Measurements from ENCODE around the gene TXLNG. TPM values are rescaled to one million over a fixed set of nuclear protein-coding genes. Genes with fewer than 3 reads are reported as not detected.
"Not testable (repeated sequence)": the region's sequence is repeated elsewhere in the genome, so short reads cannot be mapped to it uniquely, and the experiment has no call there.

The TXLNG gene
- total and polyA plus RNA-seq, 8 donors, result 4.7 to 11.3 (median 5.8) TPM

GRCh38 chrX:16756724-16757123 is 29.5 kb upstream of the TXLNG start:
- no peaks in the 10 kb centered on the region for H3K9me3 ChIP-seq
- no peak for FAIRE-seq

DNA sequence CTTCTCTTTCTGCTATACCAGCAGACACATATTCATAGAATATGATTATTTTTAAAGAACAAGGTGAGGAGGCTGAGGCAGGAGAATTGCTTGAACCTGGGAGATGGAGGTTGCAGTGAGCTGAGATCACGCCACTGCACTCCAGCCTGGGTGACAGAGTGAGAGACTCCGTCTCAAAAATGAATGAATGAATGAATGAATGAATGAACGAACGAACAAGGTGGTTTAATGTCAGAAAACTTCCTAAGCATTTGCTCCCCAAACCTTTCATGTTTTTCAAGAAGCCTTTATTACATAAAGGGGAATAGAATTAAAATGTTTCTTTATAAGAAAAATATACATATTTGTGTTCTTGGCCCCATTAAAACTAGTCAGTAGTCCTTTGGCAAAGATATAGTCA is 24.8 kb upstream of the TXLNG start:
- FAIRE-seq, result not testable (repeated sequence)

More at GRCh38 chrX:16756724-16757123, 29.5 kb upstream of the TXLNG start:
- Histone ChIP-seq H3K27ac (no peak overlapping the region), H3K4me3 (no peak overlapping the region), H3K36me3 (peaks cover 0 to 33% (median 13%) of the 10 kb centered on the region in 3 donors), H3K4me1 (no peaks in the 10 kb centered on the region), H3K27me3 (no peaks in the 10 kb centered on the region)
- no peak for TF ChIP-seq CTCF (IDR thresholded peaks at IDR 0.05)
- WGBS, 2 donors, result 92% methylated on average over 4 of the region's 4 CpGs
- DNase-seq (no peak), ATAC-seq (no peak)
- intact Hi-C loops (cut with DNase I), result no loop called here

GRCh38 chrX:16762579-16762978 is 23.7 kb upstream of the TXLNG start:
- DNase-seq (no peak), FAIRE-seq (no peak), ATAC-seq (no peak)
- Histone ChIP-seq H3K36me3 (peaks cover 0 to 22% (median 10%) of the 10 kb centered on the region in 3 donors), H3K9me3 (no peaks in the 10 kb centered on the region), H3K4me1 (no peaks in the 10 kb centered on the region), H3K27me3 (peaks cover 0 to 8% (median 0%) of the 10 kb centered on the region in 4 donors), H3K27ac (no peak overlapping the region), H3K4me3 (no peak overlapping the region)
- TF ChIP-seq CTCF (IDR thresholded peaks at IDR 0.05), result no peak
- intact Hi-C loops (cut with DNase I), result no loop called here
- WGBS, 2 donors, result 92 to 96% methylated on average over 1 of the region's 1 CpG

More for the DNA sequence above, 24.8 kb upstream of the TXLNG start:
- H3K27me3 ChIP-seq; DNase-seq; H3K4me3 ChIP-seq; H3K4me1 ChIP-seq; ATAC-seq; H3K27ac ChIP-seq; intact Hi-C loops (cut with DNase I); H3K9me3 ChIP-seq: not testable (repeated sequence)
- 76 to 88% methylated on average over 4 of the region's 4 CpGs for WGBS, 2 donors
- H3K36me3 ChIP-seq, result peaks cover 0 to 22% (median 10%) of the 10 kb centered on the region in 3 donors

DNA sequence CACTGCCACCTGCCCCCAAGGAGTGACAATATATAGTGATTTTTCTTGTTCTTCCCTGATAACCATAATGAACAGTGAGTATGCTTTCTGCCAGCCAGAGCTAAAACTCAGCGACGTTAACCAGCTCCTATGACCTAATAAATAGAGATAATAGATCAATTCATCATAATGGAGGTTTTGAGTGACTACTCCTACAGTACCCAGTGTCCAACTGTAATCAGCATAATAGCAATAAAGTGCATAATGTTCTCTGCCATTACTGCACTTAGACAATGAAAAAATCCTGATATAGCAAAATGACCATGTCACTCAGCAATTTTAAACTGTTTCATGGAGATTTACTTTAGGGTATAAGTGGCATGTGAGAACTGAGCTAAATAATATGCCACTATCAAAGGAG is 20.7 kb upstream of the TXLNG start:
- FAIRE-seq (no peak), DNase-seq (no peak), ATAC-seq (no peak)
- TF ChIP-seq CTCF (IDR thresholded peaks at IDR 0.05), result no peak
- H3K27me3 ChIP-seq, result peaks cover 0 to 8% (median 0%) of the 10 kb centered on the region in 4 donors
- H3K36me3 ChIP-seq, result no peaks in the 10 kb centered on the region
- no peak overlapping the region for H3K27ac ChIP-seq
- intact Hi-C loops (cut with DNase I), result no loop called here
- no peak overlapping the region for H3K4me3 ChIP-seq
- 8 to 35% methylated on average over 2 of the region's 2 CpGs for WGBS, 2 donors
- no peaks in the 10 kb centered on the region for H3K4me1 ChIP-seq
- H3K9me3 ChIP-seq, result no peaks in the 10 kb centered on the region

DNA sequence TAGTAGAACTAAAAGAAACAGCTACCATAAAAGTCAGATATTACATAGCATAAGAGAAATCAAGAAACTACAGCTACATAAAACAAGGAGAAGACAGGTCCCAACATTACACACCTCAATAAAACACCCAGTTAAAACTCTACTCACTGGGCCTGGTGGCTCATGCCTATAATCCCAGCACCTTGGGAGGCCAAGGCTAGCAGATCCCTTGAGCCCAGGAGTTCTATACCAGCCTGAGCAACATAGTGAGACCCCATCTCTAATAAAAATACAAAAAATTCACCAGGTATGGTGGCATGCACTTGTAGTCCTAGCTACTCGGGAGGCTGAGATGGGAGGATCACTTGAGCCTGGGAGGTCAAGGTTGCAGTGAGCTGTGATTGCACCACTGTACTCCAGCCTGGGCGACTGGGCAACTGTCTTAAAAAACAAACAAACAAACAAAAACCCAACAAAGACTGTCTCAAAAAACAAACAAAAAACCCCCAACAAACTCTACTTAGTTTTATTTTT is 15.2 kb upstream of the TXLNG start:
- FAIRE-seq, result no peak
- intact Hi-C loops (cut with DNase I), result no loop called here
- Histone ChIP-seq H3K9me3 (no peaks in the 10 kb centered on the region), H3K27me3 (peaks cover 0 to 4% (median 0%) of the 10 kb centered on the region in 4 donors), H3K36me3 (no peaks in the 10 kb centered on the region), H3K4me1 (no peaks in the 10 kb centered on the region), H3K27ac (no peak overlapping the region), H3K4me3 (no peak overlapping the region)
- TF ChIP-seq CTCF (IDR thresholded peaks at IDR 0.05), result no peak
- WGBS, 2 donors, result 71 to 72% methylated on average over 2 of the region's 2 CpGs
- DNase-seq, result no peak
- no peak for ATAC-seq

Measured in pancreas (tissue), 10 donors.